SU-DHL-6 (cell line): ENCODE data around the gene STPG4.

ENCODE experiments used
- CTCF ChIP-seq: fragments of 200-600 bp; sonication (generic); IDR thresholded peaks from one replicate; pipeline ENCODE4 v1.5.1; 2017; ENCODE audit warnings: antibody characterized with exemption, mild to moderate bottlenecking, low read length, moderate library complexity; ENCODE audit not compliant: insufficient read depth, poor library complexity, severe bottlenecking
- EZH2phosphoT487 ChIP-seq: fragments of 200-600 bp; sonication (generic), shearing (Covaris generic); conservative IDR thresholded peaks from 2 replicates; pipeline ENCODE4 v1.6.1; 2018; ENCODE audit warnings: mild to moderate bottlenecking, antibody characterized with exemption, low read length, moderate library complexity, mixed read lengths

- TF ChIP-seq CTCF (no peak), EZH2phosphoT487 (no peak)
Measured at GRCh38 chr2:47172156-47172921, 17.2 kb upstream of the STPG4 start.
